OCI-LY7 (cell line): ENCODE results near the gene RFT1. TPM values are rescaled to one million over a fixed set of nuclear protein-coding genes. Genes with fewer than 3 reads are reported as not detected.

Source experiments
- BruUV-seq: library from RNA; stranded (reverse); fragments of 400-500 nt; replicated peaks from 2 replicates; lab custom pipeline; 2021; lab: Mats Ljungman, UMichigan
- CTCF ChIA-PET: fragments of 300-600 bp; sonication (Branson Sonifier 250); formaldehyde crosslinking; loops from one replicate; lab custom pipeline; 2022; ENCODE audit warnings: antibody characterized with exemption; ENCODE audit not compliant: unreplicated experiment; lab: Charles Lee
- POLR2A ChIA-PET: fragments of 300-600 bp; sonication (Branson Sonifier 250); formaldehyde crosslinking; loops from one replicate; lab custom pipeline; 2022; ENCODE audit warnings: antibody characterized with exemption; lab: Charles Lee
- DNase-seq: peaks from one replicate; pipeline ENCODE4 v3.0.0-alpha.2; 2015; ENCODE audit warnings: low spot score
- H2AFZ ChIP-seq: fragments of 200-600 bp; sonication (generic), shearing (Covaris generic); 2 replicates; pipeline ENCODE4 v1.6.1; 2014; ENCODE audit warnings: mild to moderate bottlenecking, antibody characterized with exemption, low read length, moderate library complexity
- H3K27ac ChIP-seq: fragments of 200-600 bp; sonication (generic); 2 replicates; pipeline ENCODE4 v1.5.1; 2014; ENCODE audit warnings: mixed run types, low read depth, mild to moderate bottlenecking, moderate library complexity, low read length, inconsistent platforms; ENCODE audit not compliant: poor library complexity, severe bottlenecking
- H3K36me3 ChIP-seq: fragments of 200-600 bp; sonication (generic); 2 replicates; pipeline ENCODE4 v1.6.1; 2014; ENCODE audit warnings: mild to moderate bottlenecking, antibody characterized with exemption, low read length, moderate library complexity, mixed read lengths; ENCODE audit not compliant: insufficient read depth
- H3K4me1 ChIP-seq: fragments of 200-600 bp; sonication (generic); 2 replicates; pipeline ENCODE4 v1.5.1; 2014; ENCODE audit warnings: mild to moderate bottlenecking, low read length; ENCODE audit not compliant: insufficient read depth, poor library complexity, severe bottlenecking
- H3K4me2 ChIP-seq: fragments of 200-600 bp; sonication (generic); 2 replicates; pipeline ENCODE4 v1.6.1; 2014; ENCODE audit warnings: mild to moderate bottlenecking, low read length
- H3K4me3 ChIP-seq: fragments of 200-600 bp; sonication (generic); 2 replicates; pipeline ENCODE4 v1.5.1; 2014; ENCODE audit warnings: mild to moderate bottlenecking, low read depth, low read length; ENCODE audit not compliant: poor library complexity, severe bottlenecking
- H3K79me2 ChIP-seq: fragments of 200-600 bp; sonication (generic); 2 replicates; pipeline ENCODE4 v1.6.1; 2016; ENCODE audit warnings: low read depth, mild to moderate bottlenecking, low read length, moderate library complexity, mixed read lengths; ENCODE audit not compliant: insufficient read depth
- H3K9me2 ChIP-seq: fragments of 200-600 bp; sonication (generic); 2 replicates; pipeline ENCODE4 v1.6.1; 2016; ENCODE audit warnings: mild to moderate bottlenecking, low read length, mixed read lengths; ENCODE audit not compliant: insufficient read depth
- H3K9me3 ChIP-seq: fragments of 200-600 bp; sonication (generic); 2 replicates; pipeline ENCODE4 v1.6.1; 2014; ENCODE audit warnings: mild to moderate bottlenecking, mixed run types, low read length, mixed read lengths
- H4K20me1 ChIP-seq: fragments of 200-600 bp; sonication (generic); 2 replicates; pipeline ENCODE4 v1.6.1; 2014; ENCODE audit warnings: mild to moderate bottlenecking, antibody characterized with exemption, low read length, moderate library complexity, mixed read lengths; ENCODE audit not compliant: insufficient read depth
- EZH2phosphoT487 ChIP-seq: fragments of 200-600 bp; sonication (generic); IDR thresholded peaks from 2 replicates; pipeline ENCODE4 v1.6.1; 2018; ENCODE audit warnings: low read depth, borderline replicate concordance, mild to moderate bottlenecking, mixed run types, antibody characterized with exemption, low read length, moderate library complexity, mixed read lengths
- intact Hi-C: fragments of 100-400 bp; cut with micrococcal nuclease; formaldehyde crosslinking; loops from one replicate; pipeline ENCODE4 v1.10.0; 2022; ENCODE audit not compliant: unreplicated experiment
- total RNA-seq, 2 experiments: library from RNA; depleted of rRNA in 1 of 2; stranded (reverse); fragments of >200 nt in 1 of 2; shearing (Covaris generic) in 1 of 2; gene quantifications; 2 replicates each; pipeline ENCODE4 v1.2.3, GENCODE V29; 2014 to 2022
- TF ChIP-seq, protein P1 (sequence below): fragments of 200-600 bp; sonication (generic); conservative IDR thresholded peaks from 2 replicates; pipeline ENCODE4 v1.5.1; 2014; ENCODE audit warnings: mild to moderate bottlenecking, antibody characterized with exemption, low read length, moderate library complexity, mixed read lengths

The RFT1 gene
- total RNA-seq, 2 experiments from 2014 or later: 9.9 to 34.7 TPM

DNA sequence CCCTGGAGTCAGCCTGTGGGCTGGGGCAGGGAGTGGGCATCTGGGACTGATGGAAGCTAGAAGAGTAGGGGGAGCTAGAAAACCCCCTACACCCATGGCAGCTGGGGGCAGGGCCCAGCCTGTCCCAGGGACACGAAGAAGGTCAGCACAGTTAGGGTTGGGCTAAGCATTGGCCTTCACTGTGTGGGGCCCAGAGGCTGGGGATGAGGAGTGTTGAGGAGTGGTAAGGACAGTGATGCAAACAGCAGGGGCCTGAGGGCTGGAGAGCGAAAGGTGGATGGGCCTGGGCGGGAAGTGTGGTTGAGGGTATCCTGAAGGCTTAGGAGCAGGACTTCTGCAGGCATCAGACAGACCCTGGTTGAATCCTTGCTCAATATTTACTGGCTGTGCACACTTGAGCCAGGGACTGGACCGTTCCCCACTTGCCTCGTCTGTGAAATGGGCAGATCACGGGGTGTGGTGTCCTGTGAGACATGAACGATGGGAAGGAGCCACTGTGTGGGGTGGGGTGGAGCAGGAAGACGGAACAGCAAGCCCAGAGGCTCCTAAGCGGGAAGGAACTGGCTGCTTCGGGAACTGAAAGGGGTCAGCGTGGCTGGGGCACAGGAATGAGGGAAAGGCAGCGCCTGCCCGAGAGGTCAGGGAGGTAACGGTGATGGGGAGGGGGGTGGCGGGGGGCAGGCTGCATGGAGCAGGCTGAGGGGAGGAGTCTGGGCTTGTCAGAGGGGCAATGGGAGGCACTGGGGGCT is 38.1 kb upstream of the RFT1 start:
- 0 out of 2 replicates have a peak, but pooled peaks cover 3% of the 10 kb centered on the region for H4K20me1 ChIP-seq
- no peak for TF ChIP-seq EZH2phosphoT487
- TF ChIP-seq, protein P1, sequence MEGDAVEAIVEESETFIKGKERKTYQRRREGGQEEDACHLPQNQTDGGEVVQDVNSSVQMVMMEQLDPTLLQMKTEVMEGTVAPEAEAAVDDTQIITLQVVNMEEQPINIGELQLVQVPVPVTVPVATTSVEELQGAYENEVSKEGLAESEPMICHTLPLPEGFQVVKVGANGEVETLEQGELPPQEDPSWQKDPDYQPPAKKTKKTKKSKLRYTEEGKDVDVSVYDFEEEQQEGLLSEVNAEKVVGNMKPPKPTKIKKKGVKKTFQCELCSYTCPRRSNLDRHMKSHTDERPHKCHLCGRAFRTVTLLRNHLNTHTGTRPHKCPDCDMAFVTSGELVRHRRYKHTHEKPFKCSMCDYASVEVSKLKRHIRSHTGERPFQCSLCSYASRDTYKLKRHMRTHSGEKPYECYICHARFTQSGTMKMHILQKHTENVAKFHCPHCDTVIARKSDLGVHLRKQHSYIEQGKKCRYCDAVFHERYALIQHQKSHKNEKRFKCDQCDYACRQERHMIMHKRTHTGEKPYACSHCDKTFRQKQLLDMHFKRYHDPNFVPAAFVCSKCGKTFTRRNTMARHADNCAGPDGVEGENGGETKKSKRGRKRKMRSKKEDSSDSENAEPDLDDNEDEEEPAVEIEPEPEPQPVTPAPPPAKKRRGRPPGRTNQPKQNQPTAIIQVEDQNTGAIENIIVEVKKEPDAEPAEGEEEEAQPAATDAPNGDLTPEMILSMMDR: no peak
- no peaks in the 10 kb centered on the region for H3K9me3 ChIP-seq
- no TSS peak for BruUV-seq
- peak overlapping the region; percentile 94 for H3K27ac ChIP-seq
- H3K36me3 ChIP-seq: peaks cover 65% of the 10 kb centered on the region
- ChIA-PET CTCF (interaction anchor here (0.9 to 2.3 kb wide), 3 partner anchors 8 to 28 kb away, joined by 3 to 11 read pairs (median 8); partner anchors contain the start of gene PRKCD), POLR2A (interaction anchor here (0.7 to 3.2 kb wide), 9 partner anchors 8 to 31 kb away, joined by 3 to 15 read pairs (median 5); partner anchors contain the start of gene PRKCD)
- H3K79me2 ChIP-seq: peaks cover 95% of the 10 kb centered on the region
- H2AFZ ChIP-seq: no peak overlapping the region
- H3K4me1 ChIP-seq: peaks cover 100% of the 10 kb centered on the region
- H3K9me2 ChIP-seq: no peaks in the 10 kb centered on the region
- H3K4me2 ChIP-seq: peak overlapping the region; percentile 91
- peak overlapping the region; percentile 53 for H3K4me3 ChIP-seq
- DNase-seq: no peak
- intact Hi-C loops: loop anchor here (2.0 kb wide), 1 partner anchor 34 kb away; no protein-coding TSS in a partner anchor

DNA sequence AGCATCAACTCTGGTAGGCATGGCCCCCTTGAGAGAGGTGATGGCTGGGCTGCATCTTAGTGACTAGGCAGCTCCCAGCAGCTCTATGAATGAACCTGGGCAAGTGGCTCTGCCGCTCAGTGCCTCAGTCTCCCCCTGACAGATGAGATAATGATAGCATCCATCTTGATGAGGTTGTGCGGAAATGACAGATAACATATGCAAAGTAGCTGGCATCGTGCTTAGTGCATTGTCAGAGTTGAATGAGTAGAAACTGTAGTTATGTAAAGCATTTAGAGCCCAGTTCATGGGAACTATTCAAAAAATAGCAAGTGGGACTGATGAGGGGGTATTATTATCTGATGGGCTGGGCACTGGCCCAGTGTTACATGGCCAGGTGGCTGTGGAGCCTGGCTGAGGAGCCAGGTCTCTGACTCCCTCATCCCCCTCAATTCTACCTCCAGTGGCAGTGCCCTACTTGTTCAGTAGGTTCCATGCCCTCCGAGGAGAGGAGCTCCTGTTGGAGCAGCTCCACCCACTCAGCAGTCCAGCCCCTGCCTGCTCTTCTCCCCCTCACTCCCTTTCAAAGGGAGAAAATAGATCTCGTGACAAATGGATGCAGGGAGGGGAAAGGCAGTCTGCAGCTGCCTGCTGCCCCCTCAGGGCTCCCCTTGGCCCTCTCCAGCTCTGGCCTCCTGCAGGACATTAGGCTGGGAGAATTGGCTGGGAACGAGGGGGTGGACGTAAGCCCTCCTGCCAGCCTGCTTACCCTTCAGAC is 37.4 kb upstream of the RFT1 start:
- intact Hi-C loops: loop anchor here (2.0 kb wide), 1 partner anchor 33 kb away; no protein-coding TSS in a partner anchor
- Histone ChIP-seq H4K20me1 (peaks cover 8% of the 10 kb centered on the region; the same call in 1 of the 2 replicates), H3K4me1 (peaks cover 98% of the 10 kb centered on the region)

More for the DNA sequence above, 37.4 kb upstream of the RFT1 start:
- TF ChIP-seq, protein P1: no peak
- no peak for TF ChIP-seq EZH2phosphoT487
- H2AFZ ChIP-seq: no peak overlapping the region
- peak overlapping the region; percentile 94 for H3K27ac ChIP-seq
- peak overlapping the region; percentile 91 for H3K4me2 ChIP-seq
- H3K9me3 ChIP-seq: no peaks in the 10 kb centered on the region
- CTCF ChIA-PET: interaction anchor here (2.3 kb wide), 1 partner anchor 29 kb away, joined by 11 read pairs; no protein-coding TSS in a partner anchor
- H3K79me2 ChIP-seq: peaks cover 95% of the 10 kb centered on the region
- peak overlapping the region; percentile 53 for H3K4me3 ChIP-seq
- no peaks in the 10 kb centered on the region for H3K9me2 ChIP-seq
- no TSS peak for BruUV-seq
- POLR2A ChIA-PET: interaction anchor here (0.5 to 3.2 kb wide), 8 partner anchors 8 to 1695 kb away, joined by 3 to 15 read pairs (median 4); no protein-coding TSS in a partner anchor
- H3K36me3 ChIP-seq: peaks cover 62% of the 10 kb centered on the region; the same call in 1 of the 2 replicates
- peak; percentile 51 for DNase-seq
